Measurements from ENCODE around the gene VASP.

DNA sequence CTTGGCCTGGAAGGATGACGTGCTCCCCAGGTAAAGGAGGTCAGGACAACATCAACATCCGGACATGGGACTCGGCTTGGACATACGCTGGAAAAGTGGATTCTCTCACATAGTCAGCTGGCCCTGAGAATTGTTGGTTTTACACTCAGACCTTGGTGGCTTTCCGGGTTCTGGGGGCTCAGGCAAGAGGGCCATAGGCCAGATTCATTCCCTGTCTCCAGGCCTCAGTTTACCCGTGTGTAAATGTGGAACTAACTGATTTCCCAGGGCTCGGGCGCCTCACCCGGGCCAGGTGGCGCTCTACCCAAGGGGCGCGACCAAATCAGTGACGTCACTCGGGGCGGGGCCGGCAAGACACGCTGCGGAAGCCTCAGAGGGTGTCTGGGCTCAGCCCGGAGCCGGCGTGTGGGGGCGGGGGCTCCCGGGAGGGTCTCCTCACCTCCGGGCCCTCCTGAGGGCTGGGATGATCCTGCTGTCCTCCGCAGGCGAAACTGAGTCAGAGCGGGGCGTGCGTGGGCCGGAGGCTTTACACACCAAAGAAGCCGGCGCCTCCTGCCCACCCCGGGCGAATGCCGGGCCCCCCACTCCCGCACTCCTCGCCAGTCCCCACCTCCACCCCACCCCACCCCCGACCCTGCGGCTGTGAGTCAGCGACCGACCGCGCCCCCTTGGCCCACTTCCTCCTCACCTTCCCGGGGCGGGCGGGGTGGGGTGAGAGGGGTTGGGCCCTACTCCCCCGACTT is 862 bp upstream of the VASP start:
- TF ChIP-seq TAF1 (IDR thresholded peaks at IDR 0.05; ENCODE audit: borderline replicate concordance, insufficient read depth, low read length) = no peak
- TF ChIP-seq POLR2AphosphoS5 (IDR thresholded peaks at IDR 0.05; ENCODE audit: low read depth, low read length) = peak; percentile 80
- TF ChIP-seq SIN3A (IDR thresholded peaks at IDR 0.05; ENCODE audit: borderline replicate concordance, insufficient read depth, low read length) = peak; percentile 50; the same call in 1 of the 2 replicates
- TF ChIP-seq, protein P1, sequence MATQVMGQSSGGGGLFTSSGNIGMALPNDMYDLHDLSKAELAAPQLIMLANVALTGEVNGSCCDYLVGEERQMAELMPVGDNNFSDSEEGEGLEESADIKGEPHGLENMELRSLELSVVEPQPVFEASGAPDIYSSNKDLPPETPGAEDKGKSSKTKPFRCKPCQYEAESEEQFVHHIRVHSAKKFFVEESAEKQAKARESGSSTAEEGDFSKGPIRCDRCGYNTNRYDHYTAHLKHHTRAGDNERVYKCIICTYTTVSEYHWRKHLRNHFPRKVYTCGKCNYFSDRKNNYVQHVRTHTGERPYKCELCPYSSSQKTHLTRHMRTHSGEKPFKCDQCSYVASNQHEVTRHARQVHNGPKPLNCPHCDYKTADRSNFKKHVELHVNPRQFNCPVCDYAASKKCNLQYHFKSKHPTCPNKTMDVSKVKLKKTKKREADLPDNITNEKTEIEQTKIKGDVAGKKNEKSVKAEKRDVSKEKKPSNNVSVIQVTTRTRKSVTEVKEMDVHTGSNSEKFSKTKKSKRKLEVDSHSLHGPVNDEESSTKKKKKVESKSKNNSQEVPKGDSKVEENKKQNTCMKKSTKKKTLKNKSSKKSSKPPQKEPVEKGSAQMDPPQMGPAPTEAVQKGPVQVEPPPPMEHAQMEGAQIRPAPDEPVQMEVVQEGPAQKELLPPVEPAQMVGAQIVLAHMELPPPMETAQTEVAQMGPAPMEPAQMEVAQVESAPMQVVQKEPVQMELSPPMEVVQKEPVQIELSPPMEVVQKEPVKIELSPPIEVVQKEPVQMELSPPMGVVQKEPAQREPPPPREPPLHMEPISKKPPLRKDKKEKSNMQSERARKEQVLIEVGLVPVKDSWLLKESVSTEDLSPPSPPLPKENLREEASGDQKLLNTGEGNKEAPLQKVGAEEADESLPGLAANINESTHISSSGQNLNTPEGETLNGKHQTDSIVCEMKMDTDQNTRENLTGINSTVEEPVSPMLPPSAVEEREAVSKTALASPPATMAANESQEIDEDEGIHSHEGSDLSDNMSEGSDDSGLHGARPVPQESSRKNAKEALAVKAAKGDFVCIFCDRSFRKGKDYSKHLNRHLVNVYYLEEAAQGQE (IDR thresholded peaks at IDR 0.05; ENCODE audit: insufficient read depth in 1 of 2, low read depth in 2 of 2, low read length in 2 of 2) = 0 out of 4 replicates have a peak, but pooled peaks of 1 of the 2 experiments have one; percentile 24
- peak; percentile 65 for TF ChIP-seq FOXP2 (optimal IDR thresholded peaks at IDR 0.05; ENCODE audit: borderline replicate concordance, extremely low read depth, extremely low read length, insufficient read depth)
